GM23248 (cell line): ENCODE measurements around the gene USP46. TPM values are rescaled to one million over a fixed set of nuclear protein-coding genes. Genes with fewer than 3 reads are reported as not detected.

ENCODE experiments used
- DNase-seq: peaks from one replicate; pipeline ENCODE4 v3.0.0-alpha.2; 2015
- H2AFZ ChIP-seq: fragments of 200-600 bp; sonication (generic); 2 replicates; pipeline ENCODE4 v1.6.1; 2016; ENCODE audit warnings: antibody characterized with exemption
- H3F3A ChIP-seq: fragments of 200-600 bp; sonication (generic); 2 replicates; pipeline ENCODE4 v1.6.1; 2016; ENCODE audit warnings: mild to moderate bottlenecking, antibody characterized with exemption, mixed run types; ENCODE audit not compliant: insufficient read depth
- H3K27ac ChIP-seq: fragments of 200-600 bp; sonication (generic); 2 replicates; pipeline ENCODE4 v1.5.1; 2016; ENCODE audit warnings: mild to moderate bottlenecking
- H3K27me3 ChIP-seq: fragments of 200-600 bp; sonication (generic); replicated peaks from 2 replicates; pipeline ENCODE4 v1.6.1; 2016; ENCODE audit warnings: mild to moderate bottlenecking; ENCODE audit not compliant: insufficient read depth
- H3K36me3 ChIP-seq: fragments of 200-600 bp; sonication (generic); 2 replicates; pipeline ENCODE4 v1.6.1; 2016; ENCODE audit warnings: low read depth, mild to moderate bottlenecking
- H3K4me1 ChIP-seq: fragments of 200-600 bp; sonication (generic); 2 replicates; pipeline ENCODE4 v1.6.1; 2016; ENCODE audit warnings: mild to moderate bottlenecking; ENCODE audit not compliant: insufficient read depth
- H3K4me2 ChIP-seq: fragments of 200-600 bp; sonication (generic); one replicate; pipeline ENCODE4 v1.6.1; 2016; ENCODE audit warnings: mild to moderate bottlenecking; ENCODE audit not compliant: unreplicated experiment
- H3K4me3 ChIP-seq: fragments of 200-600 bp; sonication (generic); 2 replicates; pipeline ENCODE4 v1.5.1; 2016; ENCODE audit warnings: mild to moderate bottlenecking
- H3K79me2 ChIP-seq: fragments of 200-600 bp; sonication (generic); 2 replicates; pipeline ENCODE4 v1.6.1; 2016; ENCODE audit warnings: mild to moderate bottlenecking; ENCODE audit not compliant: insufficient read depth
- H3K9ac ChIP-seq: fragments of 200-600 bp; sonication (generic); 2 replicates; pipeline ENCODE4 v1.6.1; 2016; ENCODE audit warnings: mild to moderate bottlenecking
- H3K9me2 ChIP-seq: fragments of 200-600 bp; sonication (generic); 2 replicates; pipeline ENCODE4 v1.6.1; 2016; ENCODE audit warnings: mixed run types, mild to moderate bottlenecking, moderate library complexity; ENCODE audit not compliant: insufficient read depth
- H3K9me3 ChIP-seq: fragments of 200-600 bp; sonication (generic); one replicate; pipeline ENCODE4 v1.6.1; 2017; ENCODE audit warnings: low read depth
- H4K20me1 ChIP-seq: fragments of 200-600 bp; sonication (generic); 2 replicates; pipeline ENCODE4 v1.6.0; 2016; ENCODE audit not compliant: insufficient read depth
- EZH2 ChIP-seq: fragments of 200-600 bp; sonication (generic); IDR thresholded peaks from 2 replicates; pipeline ENCODE4 v1.6.1; 2018; ENCODE audit warnings: antibody characterized with exemption, mild to moderate bottlenecking; ENCODE audit not compliant: insufficient read depth, poor library complexity, severe bottlenecking
- EZH2phosphoT487 ChIP-seq: fragments of 200-600 bp; sonication (generic); IDR thresholded peaks from 2 replicates; pipeline ENCODE4 v1.6.1; 2018; ENCODE audit warnings: antibody characterized with exemption, moderate library complexity, mild to moderate bottlenecking, low read depth; ENCODE audit not compliant: insufficient read depth
- WGBS, 2 experiments: methylation state at CpG; one replicate each; pipeline ENCODE4 v1.1.6; 2015 to 2017; ENCODE audit warnings: low lambda C conversion rate in 2 of 2, low coverage in 1 of 2; ENCODE audit errors: missing lambda C conversion rate in 2 of 2; 5-methylcytosine and 5-hydroxymethylcytosine counted together
- in situ Hi-C: fragments of 300-500 bp; cut with MboI; formaldehyde crosslinking; loops from 2 replicates; pipeline ENCODE4 v1.15.0; 2020
- polyA plus RNA-seq: library from polyadenylated mRNA; unstranded; fragments of >200 nt; fragmentation: Nextera tagmentation; extraction: Ambion mirVana; gene quantifications from 2 replicates; pipeline ENCODE4 v1.2.1, GENCODE V29; 2016
- total RNA-seq: library from RNA; depleted of rRNA; stranded (reverse); fragments of >200 nt; shearing (Covaris generic); gene quantifications from 2 replicates; pipeline ENCODE4 v1.2.3, GENCODE V29; 2014

Gene USP46
- total and polyA plus RNA-seq, 2 experiments from 2014 or later: 9.4 to 11.3 TPM

DNA sequence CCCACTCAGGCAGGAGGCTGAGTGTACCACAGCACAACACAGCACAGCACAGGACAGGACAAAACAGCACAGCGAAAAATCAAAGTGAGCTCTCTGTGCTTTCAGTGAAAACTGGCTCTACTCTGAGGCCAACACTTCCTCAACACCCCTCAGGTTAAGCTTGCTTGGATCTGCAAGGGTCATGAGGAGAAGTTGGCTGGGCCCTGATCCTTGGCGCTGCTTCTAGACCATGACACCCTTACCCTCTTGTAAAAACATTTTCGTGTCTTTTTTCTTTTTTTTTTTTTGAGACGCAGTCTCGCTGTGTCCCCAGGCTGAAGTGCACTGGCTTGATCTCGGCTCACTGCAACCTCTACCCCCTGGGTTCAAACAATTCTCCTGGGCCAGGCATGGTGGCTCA lies 25.3 kb downstream of the USP46 start:
- no peak overlapping the region for H3K4me2 ChIP-seq
- no peaks in the 10 kb centered on the region for H4K20me1 ChIP-seq

DNA sequence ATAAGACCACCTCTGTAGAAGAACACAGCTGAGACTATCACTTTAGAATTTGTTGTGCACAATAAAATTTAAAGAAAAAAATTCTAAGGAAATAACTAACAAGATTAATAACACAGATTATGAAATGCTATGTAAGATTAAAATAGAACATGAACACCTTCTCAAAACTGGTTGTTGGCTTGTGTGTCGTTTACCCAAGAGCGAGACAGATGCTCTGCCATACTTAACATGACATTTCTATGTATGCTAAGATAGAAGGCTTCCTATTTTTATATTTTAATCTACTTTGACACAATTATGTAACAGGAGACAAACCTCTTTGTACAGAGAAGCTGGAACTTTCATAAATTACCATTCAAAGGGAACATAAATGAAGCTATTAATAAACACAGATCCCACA lies 30.1 kb downstream of the USP46 start:
- Histone ChIP-seq H3K4me1 (no peaks in the 10 kb centered on the region), H3F3A (no peaks in the 10 kb centered on the region), H3K4me2 (no peak overlapping the region), H3K4me3 (no peak overlapping the region), H3K79me2 (peaks cover 12% of the 10 kb centered on the region; the same call in 1 of the 2 replicates), H3K9me2 (no peaks in the 10 kb centered on the region), H3K27ac (no peak overlapping the region), H2AFZ (no peak overlapping the region), H4K20me1 (no peaks in the 10 kb centered on the region), H3K36me3 (no peaks in the 10 kb centered on the region; the same call in 1 of the 2 replicates), H3K9me3 (no peaks in the 10 kb centered on the region), H3K27me3 (no peaks in the 10 kb centered on the region), H3K9ac (no peak overlapping the region)
- in situ Hi-C loops: no loop called here
- DNase-seq: no peak
- TF ChIP-seq EZH2 (no peak), EZH2phosphoT487 (no peak)
- WGBS, 2 experiments: 77 to 83% methylated on average over 2 of the region's 2 CpGs

More for the DNA sequence above, 25.3 kb downstream of the USP46 start:
- Histone ChIP-seq H3K9me2 (no peaks in the 10 kb centered on the region), H3K4me3 (no peak overlapping the region), H2AFZ (no peak overlapping the region), H3K36me3 (no peaks in the 10 kb centered on the region), H3K27ac (no peak overlapping the region), H3K9ac (no peak overlapping the region), H3F3A (no peaks in the 10 kb centered on the region), H3K9me3 (no peaks in the 10 kb centered on the region), H3K79me2 (peaks cover 40% of the 10 kb centered on the region), H3K27me3 (no peaks in the 10 kb centered on the region), H3K4me1 (no peaks in the 10 kb centered on the region)
- no peak for TF ChIP-seq EZH2phosphoT487
- no peak for TF ChIP-seq EZH2
- 98 to 99% methylated on average over 6 of the region's 6 CpGs for WGBS, 2 experiments
- no peak for DNase-seq
- in situ Hi-C loops: no loop called here

DNA sequence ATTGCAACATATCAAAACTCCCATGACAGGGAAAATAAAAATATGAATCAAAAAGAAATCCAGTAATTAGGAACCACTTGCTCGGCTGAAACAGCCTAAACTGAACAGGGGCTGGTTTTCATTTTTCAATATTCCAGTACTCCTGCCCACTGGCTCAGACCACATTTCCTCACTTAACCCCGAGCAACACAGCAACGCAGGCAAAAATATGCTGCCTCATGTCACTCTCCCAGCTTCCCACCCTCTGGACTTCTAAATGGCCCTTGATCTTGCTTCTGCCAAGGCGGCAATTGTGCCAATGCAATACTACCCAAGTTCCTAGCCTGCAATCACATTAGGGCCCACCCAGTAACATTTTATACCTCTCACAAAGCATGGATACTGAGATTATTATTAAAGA lies 30.6 kb downstream of the USP46 start:
- H2AFZ ChIP-seq: no peak overlapping the region
- no peaks in the 10 kb centered on the region for H4K20me1 ChIP-seq
- no peak for DNase-seq
- no peak overlapping the region for H3K27ac ChIP-seq
- H3K4me2 ChIP-seq: no peak overlapping the region
- no peaks in the 10 kb centered on the region for H3K27me3 ChIP-seq
- no peaks in the 10 kb centered on the region for H3F3A ChIP-seq
- WGBS, 2 experiments: 51 to 54% methylated on average over 4 of the region's 4 CpGs
- H3K4me1 ChIP-seq: no peaks in the 10 kb centered on the region
- in situ Hi-C loops: no loop called here
- TF ChIP-seq EZH2 (no peak), EZH2phosphoT487 (no peak)
- H3K36me3 ChIP-seq: no peaks in the 10 kb centered on the region; the same call in 1 of the 2 replicates
- peaks cover 7% of the 10 kb centered on the region; the same call in 1 of the 2 replicates for H3K79me2 ChIP-seq
- no peak overlapping the region for H3K4me3 ChIP-seq
- H3K9ac ChIP-seq: no peak overlapping the region
- no peaks in the 10 kb centered on the region for H3K9me3 ChIP-seq
- H3K9me2 ChIP-seq: no peaks in the 10 kb centered on the region

DNA sequence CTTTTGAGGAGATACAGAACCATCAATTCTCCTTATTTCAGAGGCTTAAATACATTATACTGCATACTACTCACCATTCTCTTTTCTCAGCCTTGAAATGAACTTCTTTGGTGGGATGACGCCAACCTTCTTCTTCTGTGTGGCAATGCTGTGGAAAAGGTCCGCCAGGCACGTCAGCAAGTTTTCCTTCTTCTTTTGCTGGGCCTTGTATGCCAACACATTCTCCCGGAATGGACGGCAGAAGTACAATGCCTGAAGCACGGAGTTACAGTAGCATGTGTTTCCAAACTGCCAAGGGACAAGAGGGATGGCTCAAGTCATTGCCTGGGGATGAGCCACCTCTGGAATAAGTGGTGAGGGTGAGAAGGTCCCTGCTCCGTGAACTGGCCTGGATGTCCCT lies 31.2 kb downstream of the USP46 start:
- no peaks in the 10 kb centered on the region for H3K4me1 ChIP-seq
- H3K4me3 ChIP-seq: no peak overlapping the region
- DNase-seq: peak; percentile 43
- in situ Hi-C loops: no loop called here
- H3F3A ChIP-seq: no peaks in the 10 kb centered on the region
- H3K9me3 ChIP-seq: no peaks in the 10 kb centered on the region
- TF ChIP-seq EZH2 (no peak), EZH2phosphoT487 (no peak)
- no peak overlapping the region for H2AFZ ChIP-seq
- H3K9me2 ChIP-seq: no peaks in the 10 kb centered on the region
- no peaks in the 10 kb centered on the region; the same call in 1 of the 2 replicates for H3K36me3 ChIP-seq
- WGBS, 2 experiments: 41 to 47% methylated on average over 7 of the region's 7 CpGs
- H3K4me2 ChIP-seq: no peak overlapping the region
- peaks cover 6% of the 10 kb centered on the region; the same call in 1 of the 2 replicates for H3K79me2 ChIP-seq
- H3K9ac ChIP-seq: no peak overlapping the region
- no peaks in the 10 kb centered on the region for H3K27me3 ChIP-seq
- H3K27ac ChIP-seq: no peak overlapping the region
- no peaks in the 10 kb centered on the region for H4K20me1 ChIP-seq

DNA sequence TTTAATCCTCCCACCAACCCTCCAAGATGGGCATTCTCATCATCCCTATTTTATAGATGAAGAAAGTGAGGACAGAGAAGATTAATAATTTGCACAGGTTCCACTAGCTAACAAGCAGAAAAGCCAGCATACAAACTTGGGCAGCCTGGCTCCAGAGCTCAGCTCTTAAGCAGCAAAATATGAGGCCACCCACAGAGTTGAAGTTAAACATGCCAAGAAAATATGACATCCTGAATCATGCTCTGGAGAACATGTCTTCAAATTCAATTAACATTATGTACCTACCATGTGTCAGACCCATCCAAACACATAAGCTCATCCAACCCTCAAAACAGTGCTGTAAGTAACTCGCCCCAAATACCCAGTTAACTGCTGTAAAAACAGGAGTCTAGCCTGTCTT lies 33.9 kb downstream of the USP46 start:
- in situ Hi-C loops: no loop called here

More for the DNA sequence above, 33.9 kb downstream of the USP46 start:
- Histone ChIP-seq H3K4me2 (no peak overlapping the region), H3K4me1 (no peaks in the 10 kb centered on the region), H3K79me2 (no peaks in the 10 kb centered on the region), H3K27ac (no peak overlapping the region), H3K9me3 (no peaks in the 10 kb centered on the region), H2AFZ (no peak overlapping the region), H3F3A (no peaks in the 10 kb centered on the region), H3K4me3 (no peak overlapping the region), H3K9me2 (no peaks in the 10 kb centered on the region), H3K9ac (no peak overlapping the region), H3K36me3 (no peaks in the 10 kb centered on the region; the same call in 1 of the 2 replicates), H4K20me1 (no peaks in the 10 kb centered on the region), H3K27me3 (no peaks in the 10 kb centered on the region)
- no peak for TF ChIP-seq EZH2
- TF ChIP-seq EZH2phosphoT487: no peak
- WGBS, 2 experiments: 38 to 55% methylated on average over 1 of the region's 1 CpG
- no peak for DNase-seq
